HepG2 (cell line): Measurements from ENCODE around the gene OR5B2. TPM values are rescaled to one million over a fixed set of nuclear protein-coding genes. Genes with fewer than 3 reads are reported as not detected.
A peak's percentile ranks its signal among the peaks of the same experiment; 100 is the strongest.

ENCODE experiments used
- ATAC-seq: fragments of 200-7000 bp; cut with Tn5 transposase; 3 replicates; pipeline ENCODE4 v1.9.1; 2020; ENCODE audit warnings: mild to moderate bottlenecking, moderate library complexity
- BruUV-seq: library from RNA; stranded (reverse); fragments of 400-500 nt; replicated peaks from 2 replicates; lab custom pipeline; 2021; lab: Mats Ljungman, UMichigan
- CTCF ChIA-PET: fragments of 300-600 bp; formaldehyde crosslinking; extraction: SDS; loops from one replicate; lab custom pipeline; 2021; ENCODE audit warnings: low total read pairs, inconsistent platforms, low intra/inter-chr PET ratio; lab: Yijun Ruan, JAX
- POLR2A ChIA-PET: fragments of 350-600 bp; sonication (Branson Sonifier 250); formaldehyde crosslinking; loops from one replicate; lab custom pipeline; 2020; ENCODE audit warnings: antibody characterized with exemption, inconsistent platforms; lab: Yijun Ruan, JAX
- DNase-seq: peaks from one replicate; pipeline ENCODE4 v3.0.0-alpha.2; 2015; ENCODE audit warnings: low spot score
- FAIRE-seq: peaks from 3 replicates; lab custom pipeline; 2011; peaks lifted over from hg19 to GRCh38; lab: Jason Lieb, UNC
- H2AFZ ChIP-seq: one replicate; pipeline ENCODE4 v1.6.1; 2011; ENCODE audit warnings: low read length, inconsistent platforms
- H3K27ac ChIP-seq: fragments of 300-600 bp; 3 replicates; pipeline ENCODE4 v1.8.0; 2011; ENCODE audit warnings: mixed run types, mild to moderate bottlenecking, mixed read lengths, low read length, inconsistent platforms; ENCODE audit not compliant: insufficient read depth; ENCODE audit errors: extremely low read length
- H3K27me3 ChIP-seq, 2 experiments: fragments of 200-600 bp in 1 of 2; 2 replicates in 1 of 2; 3 replicates in 1 of 2; pipeline versions ENCODE4 v1.6.0 to v1.8.0; 2011; ENCODE audit warnings: low read length in 2 of 2, mild to moderate bottlenecking in 2 of 2, moderate library complexity in 2 of 2, inconsistent platforms in 1 of 2; ENCODE audit not compliant: insufficient read depth in 2 of 2, control insufficient read depth in 1 of 2
- H3K36me3 ChIP-seq, 2 experiments: fragments of 200-600 bp in 1 of 2; replicated peaks in 1 of 2; 2 replicates in 1 of 2; 3 replicates in 1 of 2; pipeline versions ENCODE4 v1.5.1 to v1.8.0; 2011; ENCODE audit warnings: low read length in 2 of 2, inconsistent platforms in 1 of 2; ENCODE audit not compliant: insufficient read depth in 2 of 2, control insufficient read depth in 1 of 2
- H3K4me1 ChIP-seq: 2 replicates; pipeline ENCODE4 v1.5.1; 2012; ENCODE audit warnings: low read length, inconsistent platforms; ENCODE audit not compliant: insufficient read depth
- H3K4me2 ChIP-seq: 2 replicates; pipeline ENCODE4 v1.6.0; 2011; ENCODE audit warnings: low read depth, low read length, inconsistent platforms
- H3K4me3 ChIP-seq, 3 experiments: fragments of 200-600 bp in 1 of 3; sonication (generic), shearing (Covaris generic) in 1 of 3; replicated peaks in 1 of 3; 2 replicates each; pipeline ENCODE4 v1.5.1; 2011 to 2016; ENCODE audit warnings: low read length in 3 of 3, inconsistent platforms in 2 of 3, low read depth in 2 of 3, mild to moderate bottlenecking in 2 of 3, control low read depth in 1 of 3, mixed read lengths in 1 of 3; ENCODE audit not compliant: insufficient read depth in 1 of 3
- H3K79me2 ChIP-seq: one replicate; pipeline ENCODE4 v1.6.1; 2011; ENCODE audit warnings: low read length, inconsistent platforms; ENCODE audit not compliant: insufficient read depth
- H3K9ac ChIP-seq: 2 replicates; pipeline ENCODE4 v1.6.0; 2011; ENCODE audit warnings: mild to moderate bottlenecking, low read depth, low read length, inconsistent platforms; ENCODE audit not compliant: insufficient read depth
- H3K9me3 ChIP-seq: 2 replicates; pipeline ENCODE4 v1.5.1; 2012; ENCODE audit warnings: mild to moderate bottlenecking, low read length
- H4K20me1 ChIP-seq: 2 replicates; pipeline ENCODE4 v1.6.0; 2011; ENCODE audit warnings: inconsistent platforms, mild to moderate bottlenecking, low read length, moderate library complexity; ENCODE audit not compliant: insufficient read depth
- CCAR2 ChIP-seq: fragments of 200-400 bp; formaldehyde crosslinking; optimal IDR thresholded peaks from 2 replicates; pipeline ENCODE3; 2018; ENCODE audit warnings: low read depth, mild to moderate bottlenecking, low read length, moderate library complexity
- CHCHD3 ChIP-seq: sonication (generic); formaldehyde crosslinking; IDR thresholded peaks from 2 replicates; pipeline ENCODE4 v1.8.0; 2022; ENCODE audit warnings: mild to moderate bottlenecking, missing genetic modification reagents, moderate library complexity
- CREM ChIP-seq, 2 experiments: sonication (generic) in 1 of 2; formaldehyde crosslinking in 1 of 2; IDR thresholded peaks; 2 replicates each; pipeline versions ENCODE4 v1.4.0 to v1.6.1; 2016 to 2020; ENCODE audit warnings: antibody characterized with exemption in 1 of 2, mild to moderate bottlenecking in 1 of 2, missing genetic modification reagents in 1 of 2
- DDIT3 ChIP-seq: sonication (generic); formaldehyde crosslinking; IDR thresholded peaks from 2 replicates; pipeline ENCODE4 v1.4.0; 2020; ENCODE audit warnings: mild to moderate bottlenecking, missing genetic modification reagents
- HHEX ChIP-seq: IDR thresholded peaks from 2 replicates; pipeline ENCODE4 v1.6.1; 2016; ENCODE audit warnings: control low read depth
- MAFK ChIP-seq, 2 experiments: IDR thresholded peaks in 1 of 2; conservative IDR thresholded peaks in 1 of 2; 2 replicates each; pipeline ENCODE4 v1.6.1; 2011; ENCODE audit warnings: improper control_type of control experiment in 2 of 2, low read length in 2 of 2
- PHF20 ChIP-seq: sonication (generic); formaldehyde crosslinking; IDR thresholded peaks from 2 replicates; pipeline ENCODE4 v1.5.0; 2020; ENCODE audit warnings: mild to moderate bottlenecking, missing genetic modification reagents
- RELA ChIP-seq: sonication (generic); formaldehyde crosslinking; IDR thresholded peaks from 2 replicates; pipeline ENCODE4 v1.4.0; 2020; ENCODE audit warnings: missing genetic modification reagents
- ZBTB20 ChIP-seq: sonication (generic); formaldehyde crosslinking; IDR thresholded peaks from 2 replicates; pipeline ENCODE4 v1.8.1; 2023; ENCODE audit warnings: missing genetic modification reagents, low read depth, mild to moderate bottlenecking, borderline replicate concordance
- ZNF3 ChIP-seq: IDR thresholded peaks from 2 replicates; pipeline ENCODE4 v1.7.0; 2017; ENCODE audit warnings: inconsistent platforms
- ZNF317 ChIP-seq: sonication (generic); formaldehyde crosslinking; IDR thresholded peaks from 2 replicates; pipeline ENCODE4 v1.5.0; 2020; ENCODE audit warnings: mild to moderate bottlenecking, missing genetic modification reagents
- ZNF331 ChIP-seq: sonication (generic); formaldehyde crosslinking; IDR thresholded peaks from 2 replicates; pipeline ENCODE4 v1.4.0; 2020; ENCODE audit warnings: missing genetic modification reagents
- ZNF672 ChIP-seq: sonication (generic); formaldehyde crosslinking; IDR thresholded peaks from 2 replicates; pipeline ENCODE4 v1.8.1; 2022; ENCODE audit warnings: missing genetic modification reagents
- ZNF790 ChIP-seq: sonication (generic); formaldehyde crosslinking; IDR thresholded peaks from 2 replicates; pipeline ENCODE4 v1.8.0; 2022; ENCODE audit warnings: missing genetic modification reagents, mild to moderate bottlenecking, borderline replicate concordance
- WGBS: methylation state at CpG from one replicate; pipeline ENCODE4 v1.1.6; 2017; ENCODE audit warnings: low lambda C conversion rate; 5-methylcytosine and 5-hydroxymethylcytosine counted together
- in situ Hi-C: cut with HindIII; loops from 2 replicates; pipeline ENCODE4 v1.10.0; 2017; ENCODE audit warnings: low pct_unique_long_range_greater_than_20kb; ENCODE audit not compliant: extremely low pct_ligation_motif_present
- intact Hi-C: fragments of 100-400 bp; cut with micrococcal nuclease; formaldehyde crosslinking; loops from one replicate; pipeline ENCODE4 v1.10.0; 2022; ENCODE audit not compliant: unreplicated experiment
- polyA plus RNA-seq, 8 experiments: library from polyadenylated mRNA; depleted of rRNA in 3 of 8; stranded (reverse) in 7 of 8; unstranded in 1 of 8; fragments of >200 nt; fragmentation: Illumina TruSeq in 4 of 8; extraction: Trizol in 4 of 8; gene quantifications; 2 replicates each; pipeline versions ENCODE4 v1.2.1 to v1.2.3, GENCODE V29; 2011 to 2016; ENCODE audit warnings: low read depth in 4 of 8, missing spikeins in 1 of 8, mixed read lengths in 1 of 8; ENCODE audit not compliant: insufficient read depth in 1 of 8
- total RNA-seq, 5 experiments: library from RNA; depleted of rRNA; stranded (reverse); fragments of >200 nt; fragmentation: Illumina TruSeq; extraction: Trizol; gene quantifications; 2 replicates each; pipeline ENCODE4 v1.2.3, GENCODE V29; 2016; ENCODE audit warnings: low read depth in 1 of 5
- TF ChIP-seq, protein P1 (sequence below): IDR thresholded peaks from 2 replicates; pipeline ENCODE4 v1.6.1; 2016; ENCODE audit warnings: mild to moderate bottlenecking
- TF ChIP-seq, protein P2 (sequence below): IDR thresholded peaks from 2 replicates; pipeline ENCODE4 v1.6.1; 2016; ENCODE audit warnings: low read depth, borderline replicate concordance
- TF ChIP-seq, protein P3 (sequence below): sonication (generic); formaldehyde crosslinking; IDR thresholded peaks from 2 replicates; pipeline ENCODE4 v1.4.0; 2020; ENCODE audit warnings: missing genetic modification reagents

Gene OR5B2
- total and polyA plus RNA-seq, 2 of the 13 experiments (the other 11 are each of a cell fraction or from before 2014, with no cell fraction given) = not detected

DNA sequence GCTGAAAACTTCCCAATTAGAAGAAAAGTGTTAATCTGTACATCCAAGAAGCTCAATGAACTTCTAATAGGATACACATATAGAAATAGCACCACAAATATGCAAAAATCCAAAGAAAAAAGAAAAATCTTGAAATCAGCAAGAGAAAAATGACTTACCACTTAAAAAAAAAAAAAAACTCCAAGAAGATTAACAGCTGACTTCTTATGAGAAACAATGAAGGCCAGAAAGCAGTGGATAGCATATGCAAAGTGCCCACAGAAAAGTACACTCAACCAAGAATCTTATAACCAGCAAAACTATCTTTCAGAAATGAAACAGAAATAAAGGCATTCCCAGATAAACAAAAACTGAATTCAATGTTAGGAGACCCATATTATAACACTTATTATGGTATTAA, 44.0 kb upstream of the OR5B2 start:
- no peak overlapping the region for H3K4me2 ChIP-seq
- TF ChIP-seq DDIT3 (CRISPR knock-in tag) = no peak
- TF ChIP-seq, protein P1, sequence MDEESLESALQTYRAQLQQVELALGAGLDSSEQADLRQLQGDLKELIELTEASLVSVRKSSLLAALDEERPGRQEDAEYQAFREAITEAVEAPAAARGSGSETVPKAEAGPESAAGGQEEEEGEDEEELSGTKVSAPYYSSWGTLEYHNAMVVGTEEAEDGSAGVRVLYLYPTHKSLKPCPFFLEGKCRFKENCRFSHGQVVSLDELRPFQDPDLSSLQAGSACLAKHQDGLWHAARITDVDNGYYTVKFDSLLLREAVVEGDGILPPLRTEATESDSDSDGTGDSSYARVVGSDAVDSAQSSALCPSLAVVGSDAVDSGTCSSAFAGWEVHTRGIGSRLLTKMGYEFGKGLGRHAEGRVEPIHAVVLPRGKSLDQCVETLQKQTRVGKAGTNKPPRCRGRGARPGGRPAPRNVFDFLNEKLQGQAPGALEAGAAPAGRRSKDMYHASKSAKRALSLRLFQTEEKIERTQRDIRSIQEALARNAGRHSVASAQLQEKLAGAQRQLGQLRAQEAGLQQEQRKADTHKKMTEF = no peak
- no peak for TF ChIP-seq CHCHD3 (CRISPR knock-in tag)
- no peak for TF ChIP-seq HHEX (CRISPR knock-in tag)
- no peak for TF ChIP-seq ZNF3
- TF ChIP-seq, protein P2, sequence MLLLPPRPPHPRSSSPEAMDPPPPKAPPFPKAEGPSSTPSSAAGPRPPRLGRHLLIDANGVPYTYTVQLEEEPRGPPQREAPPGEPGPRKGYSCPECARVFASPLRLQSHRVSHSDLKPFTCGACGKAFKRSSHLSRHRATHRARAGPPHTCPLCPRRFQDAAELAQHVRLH (CRISPR knock-in tag) = no peak
- peak; percentile 99 for TF ChIP-seq ZNF317
- no peak for TF ChIP-seq RELA (CRISPR knock-in tag)
- H3K9me3 ChIP-seq = peaks cover 17% of the 10 kb centered on the region
- ChIA-PET CTCF (no interaction called here), POLR2A (no interaction called here)
- H3K27me3 ChIP-seq = no peaks in the 10 kb centered on the region
- intact Hi-C loops = no loop called here
- no peak overlapping the region for H3K27ac ChIP-seq
- no peak for DNase-seq
- no peak for FAIRE-seq
- no peaks in the 10 kb centered on the region for H3K4me1 ChIP-seq
- ATAC-seq = no peak
- no peaks in the 10 kb centered on the region for H4K20me1 ChIP-seq
- no peak overlapping the region for H2AFZ ChIP-seq
- in situ Hi-C loops = no loop called here
- H3K79me2 ChIP-seq = no peaks in the 10 kb centered on the region
- H3K4me3 ChIP-seq = no peak overlapping the region
- H3K9ac ChIP-seq = no peak overlapping the region
- no TSS peak for BruUV-seq
- H3K36me3 ChIP-seq = no peaks in the 10 kb centered on the region

DNA sequence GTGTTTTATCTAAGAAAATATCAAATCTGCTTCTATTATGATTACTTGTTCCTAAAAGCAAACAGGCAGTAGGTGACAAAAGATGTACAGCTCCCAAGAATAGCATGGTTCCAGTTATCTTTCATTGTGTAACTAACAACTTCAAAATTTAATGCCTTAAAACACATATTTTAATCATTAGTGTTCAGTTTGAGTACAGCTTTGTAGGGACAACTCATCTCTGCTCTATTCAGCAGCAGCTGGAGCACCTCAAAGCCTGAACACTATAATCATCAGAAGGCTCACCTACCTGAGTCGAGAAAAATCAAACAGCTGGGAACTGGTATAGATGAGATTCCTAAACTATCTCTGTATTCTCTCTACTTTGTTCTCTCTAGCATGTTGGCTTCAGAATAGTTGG, 38.4 kb upstream of the OR5B2 start:
- FAIRE-seq (no peak), ATAC-seq (no peak), DNase-seq (no peak)
- Histone ChIP-seq H3K36me3 (no peaks in the 10 kb centered on the region), H3K4me1 (no peaks in the 10 kb centered on the region), H2AFZ (no peak overlapping the region), H3K27me3 (no peaks in the 10 kb centered on the region), H4K20me1 (no peaks in the 10 kb centered on the region), H3K9ac (no peak overlapping the region), H3K9me3 (peaks cover 7% of the 10 kb centered on the region; the same call in 1 of the 2 replicates), H3K79me2 (no peaks in the 10 kb centered on the region), H3K4me2 (no peak overlapping the region), H3K4me3 (no peak overlapping the region), H3K27ac (no peak overlapping the region)
- in situ Hi-C loops = no loop called here
- no TSS peak for BruUV-seq
- 0% methylated on average over 1 of the region's 1 CpG for WGBS
- intact Hi-C loops = no loop called here
- POLR2A ChIA-PET = no interaction called here
- CTCF ChIA-PET = no interaction called here
- TF ChIP-seq ZNF672 (CRISPR knock-in tag) (no peak), PHF20 (CRISPR knock-in tag) (no peak), CREM (IDR thresholded peaks at IDR 0.05) (no peak), CREM (CRISPR knock-in tag; IDR thresholded peaks at IDR 0.05) (no peak), ZNF331 (CRISPR knock-in tag) (no peak), ZNF790 (CRISPR knock-in tag) (no peak), CCAR2 (no peak), MAFK (conservative IDR thresholded peaks at IDR 0.05 in 1 of 2, IDR thresholded peaks at IDR 0.05 in 1 of 2; ENCODE audit: low read length in 2 of 2) (no peak), ZBTB20 (no peak)
- TF ChIP-seq, protein P3, sequence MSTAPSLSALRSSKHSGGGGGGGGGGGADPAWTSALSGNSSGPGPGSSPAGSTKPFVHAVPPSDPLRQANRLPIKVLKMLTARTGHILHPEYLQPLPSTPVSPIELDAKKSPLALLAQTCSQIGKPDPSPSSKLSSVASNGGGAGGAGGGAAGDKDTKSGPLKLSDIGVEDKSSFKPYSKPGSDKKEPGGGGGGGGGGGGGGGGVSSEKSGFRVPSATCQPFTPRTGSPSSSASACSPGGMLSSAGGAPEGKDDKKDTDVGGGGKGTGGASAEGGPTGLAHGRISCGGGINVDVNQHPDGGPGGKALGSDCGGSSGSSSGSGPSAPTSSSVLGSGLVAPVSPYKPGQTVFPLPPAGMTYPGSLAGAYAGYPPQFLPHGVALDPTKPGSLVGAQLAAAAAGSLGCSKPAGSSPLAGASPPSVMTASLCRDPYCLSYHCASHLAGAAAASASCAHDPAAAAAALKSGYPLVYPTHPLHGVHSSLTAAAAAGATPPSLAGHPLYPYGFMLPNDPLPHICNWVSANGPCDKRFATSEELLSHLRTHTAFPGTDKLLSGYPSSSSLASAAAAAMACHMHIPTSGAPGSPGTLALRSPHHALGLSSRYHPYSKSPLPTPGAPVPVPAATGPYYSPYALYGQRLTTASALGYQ (CRISPR knock-in tag) = no peak
